Endothelial cell of umbilical vein (primary cell): ENCODE results near the gene ITIH6. TPM values are rescaled to one million over a fixed set of nuclear protein-coding genes. Genes with fewer than 3 reads are reported as not detected.
"Not testable (repeated sequence)": the region's sequence is repeated elsewhere in the genome, so short reads cannot be mapped to it uniquely, and the experiment has no call there.

Source experiments
- BruUV-seq: library from RNA; stranded (reverse); fragments of 400-500 nt; replicated peaks from 2 replicates; lab custom pipeline; 2021; lab: Mats Ljungman, UMichigan
- CTCF ChIA-PET: fragments of 300-600, 350-600 bp; sonication (Branson Sonifier 250); formaldehyde crosslinking; loops from one replicate; lab custom pipeline; 2021; ENCODE audit warnings: antibody characterized with exemption, inconsistent platforms; lab: Charles Lee
- POLR2A ChIA-PET: fragments of 300-600, 350-600 bp; sonication (Branson Sonifier 250); formaldehyde crosslinking; loops from one replicate; lab custom pipeline; 2021; ENCODE audit warnings: antibody characterized with exemption, inconsistent platforms; lab: Charles Lee
- DNase-seq: peaks from one replicate; pipeline ENCODE4 v3.0.0-alpha.2; 2011; ENCODE audit warnings: low read depth, low spot score
- FAIRE-seq: peaks from 2 replicates; lab custom pipeline; 2011; peaks lifted over from hg19 to GRCh38; lab: Jason Lieb, UNC
- H2AFZ ChIP-seq: 2 replicates; pipeline ENCODE4 v1.6.0; 2012; ENCODE audit warnings: low read depth, low read length, control low read depth, inconsistent platforms
- H3K27ac ChIP-seq: 2 replicates; pipeline ENCODE4 v1.5.1; 2011; ENCODE audit warnings: low read depth, mild to moderate bottlenecking, control low read depth, low read length, moderate library complexity; ENCODE audit not compliant: insufficient read depth
- H3K27me3 ChIP-seq, 2 experiments: 2 replicates each; pipeline versions ENCODE4 v1.6.0 to v1.6.1; 2011; ENCODE audit warnings: low read length in 2 of 2, mixed read lengths in 1 of 2; ENCODE audit not compliant: control insufficient read depth in 2 of 2, insufficient read depth in 2 of 2
- H3K36me3 ChIP-seq, 2 experiments: 2 replicates in 1 of 2; 3 replicates in 1 of 2; pipeline ENCODE4 v1.5.1; 2011; ENCODE audit warnings: low read length in 2 of 2, mild to moderate bottlenecking in 1 of 2, moderate library complexity in 1 of 2; ENCODE audit not compliant: control insufficient read depth in 2 of 2, insufficient read depth in 2 of 2; ENCODE audit errors: extremely low read depth in 1 of 2
- H3K4me1 ChIP-seq: 3 replicates; pipeline ENCODE4 v1.5.1; 2011; ENCODE audit warnings: mild to moderate bottlenecking, low read length; ENCODE audit not compliant: control insufficient read depth, insufficient read depth; ENCODE audit errors: extremely low read depth
- H3K4me2 ChIP-seq: 2 replicates; pipeline ENCODE4 v1.6.1; 2011; ENCODE audit warnings: low read length, control low read depth, mixed read lengths; ENCODE audit not compliant: insufficient read depth
- H3K4me3 ChIP-seq, 3 experiments: fragments of 200-600 bp in 1 of 3; sonication (generic), shearing (Covaris generic) in 1 of 3; replicated peaks in 1 of 3; 2 replicates each; pipeline ENCODE4 v1.5.1; 2011 to 2016; ENCODE audit warnings: control low read depth in 3 of 3, low read length in 3 of 3, mild to moderate bottlenecking in 2 of 3, inconsistent platforms in 1 of 3, low read depth in 1 of 3, moderate library complexity in 1 of 3; ENCODE audit not compliant: insufficient read depth in 1 of 3
- H3K79me2 ChIP-seq: 2 replicates; pipeline ENCODE4 v1.6.0; 2012; ENCODE audit warnings: low read length, inconsistent platforms; ENCODE audit not compliant: control insufficient read depth, insufficient read depth
- H3K9ac ChIP-seq: replicated peaks from 2 replicates; pipeline ENCODE3; 2011; ENCODE audit warnings: low read length, control low read depth; ENCODE audit not compliant: insufficient read depth; ENCODE audit errors: extremely low read depth
- H3K9me1 ChIP-seq: replicated peaks from 3 replicates; pipeline ENCODE4 v1.6.0; 2011; ENCODE audit warnings: mild to moderate bottlenecking, low read length; ENCODE audit not compliant: control insufficient read depth, insufficient read depth; ENCODE audit errors: extremely low read depth
- H3K9me3 ChIP-seq: replicated peaks from 2 replicates; pipeline ENCODE4 v1.5.1; 2012; ENCODE audit warnings: low read length, inconsistent platforms; ENCODE audit not compliant: control insufficient read depth, insufficient read depth
- H4K20me1 ChIP-seq: replicated peaks from 2 replicates; pipeline ENCODE3; 2011; ENCODE audit warnings: mild to moderate bottlenecking, low read length; ENCODE audit not compliant: control insufficient read depth, insufficient read depth; ENCODE audit errors: extremely low read depth
- CTCF ChIP-seq, 2 donors: IDR thresholded peaks; 1 replicate in 1 of 2; 2 replicates in 1 of 2; pipeline ENCODE4 v1.5.1; 2011; ENCODE audit warnings: low read length in 2 of 2, mild to moderate bottlenecking in 2 of 2, moderate library complexity in 2 of 2, control low read depth in 1 of 2, inconsistent platforms in 1 of 2, low read depth in 1 of 2; ENCODE audit not compliant: insufficient read depth in 1 of 2; ENCODE audit errors: extremely low read depth in 1 of 2
- EZH2 ChIP-seq: IDR thresholded peaks from 2 replicates; pipeline ENCODE4 v1.6.1; 2012; ENCODE audit warnings: borderline replicate concordance, low read depth, mild to moderate bottlenecking, moderate library complexity, low read length, inconsistent platforms; ENCODE audit not compliant: severe bottlenecking
- FOS ChIP-seq: IDR thresholded peaks from 2 replicates; pipeline ENCODE4 v1.6.1; 2011; ENCODE audit warnings: mild to moderate bottlenecking, low read length, moderate library complexity, borderline replicate concordance; ENCODE audit not compliant: insufficient read depth
- GATA2 ChIP-seq: IDR thresholded peaks from 2 replicates; pipeline ENCODE4 v1.7.0; 2011; ENCODE audit warnings: low read depth, mild to moderate bottlenecking, moderate library complexity, mixed read lengths, low read length; ENCODE audit not compliant: insufficient read length, insufficient read depth
- JUN ChIP-seq: IDR thresholded peaks from 2 replicates; pipeline ENCODE4 v1.6.1; 2011; ENCODE audit warnings: borderline replicate concordance, low read depth; ENCODE audit not compliant: insufficient read length, insufficient read depth
- MAX ChIP-seq: IDR thresholded peaks from 2 replicates; pipeline ENCODE4 v1.6.1; 2011; ENCODE audit not compliant: insufficient read depth, insufficient read length
- MYC ChIP-seq: IDR thresholded peaks from one replicate; pipeline ENCODE4 v1.6.1; 2011; ENCODE audit warnings: mild to moderate bottlenecking, low read depth, low read length
- POLR2A ChIP-seq: IDR thresholded peaks from 2 replicates; pipeline ENCODE4 v1.6.1; 2012; ENCODE audit warnings: low read depth, mild to moderate bottlenecking, control low read depth, low read length
- POLR2AphosphoS5 ChIP-seq: IDR thresholded peaks from 2 replicates; pipeline ENCODE4 v1.6.1; 2012; ENCODE audit warnings: low read depth, mild to moderate bottlenecking, control low read depth, low read length, moderate library complexity; ENCODE audit not compliant: insufficient read depth
- dilution Hi-C: fragments of 300-500 bp; cut with MboI; formaldehyde crosslinking; loops from one replicate; pipeline ENCODE4 v1.15.0; 2019; ENCODE audit warnings: low sequenced_read_pairs; ENCODE audit not compliant: extremely low pct_ligation_motif_present
- intact Hi-C: fragments of 100-400 bp; cut with micrococcal nuclease; formaldehyde crosslinking; loops from one replicate; pipeline ENCODE4 v1.10.0; 2022
- polyA plus RNA-seq, 4 experiments: library from polyadenylated mRNA; depleted of rRNA in 3 of 4; stranded (reverse) in 3 of 4; unstranded in 1 of 4; fragments of >200 nt; gene quantifications; 2 replicates each; pipeline versions ENCODE4 v1.2.1 to v1.2.3, GENCODE V29; 2011 to 2012; ENCODE audit warnings: missing spikeins in 1 of 4
- total RNA-seq: library from RNA; stranded (reverse); gene quantifications from 2 replicates; pipeline ENCODE4 v1.2.3, GENCODE V29; 2021

ITIH6 gene
- total and polyA plus RNA-seq, 2 donors (not counting 3 experiments of a cell fraction or from before 2014, with no cell fraction given): not detected

GRCh38 chrX:54794028-54794427 lies 4.0 kb downstream of the ITIH6 start:
- no peak for FAIRE-seq
- BruUV-seq: no TSS peak
- ChIA-PET POLR2A (no interaction called here), CTCF (no interaction called here)
- Histone ChIP-seq H3K79me2 (no peaks in the 10 kb centered on the region), H3K4me2 (no peak overlapping the region), H3K27me3 (peaks cover 0 to 11% of the 10 kb centered on the region in 2 experiments), H3K4me3 (no peak overlapping the region), H4K20me1 (no peaks in the 10 kb centered on the region), H2AFZ (no peak overlapping the region), H3K27ac (no peak overlapping the region), H3K36me3 (no peaks in the 10 kb centered on the region), H3K4me1 (no peaks in the 10 kb centered on the region), H3K9ac (no peak overlapping the region), H3K9me1 (no peaks in the 10 kb centered on the region), H3K9me3 (no peaks in the 10 kb centered on the region)
- DNase-seq: no peak
- no peak for TF ChIP-seq MYC
- no peak for TF ChIP-seq EZH2
- no peak for TF ChIP-seq GATA2
- TF ChIP-seq MAX: no peak
- TF ChIP-seq POLR2AphosphoS5: no peak
- TF ChIP-seq JUN: no peak
- no peak for TF ChIP-seq FOS
- TF ChIP-seq POLR2A: no peak
- TF ChIP-seq CTCF (IDR thresholded peaks at IDR 0.05; ENCODE audit: extremely low read depth in 1 of 2, insufficient read depth in 1 of 2, low read depth in 1 of 2, low read length in 2 of 2): no peak
- dilution Hi-C loops: no loop called here
- intact Hi-C loops: no loop called here

- H3K4me3 ChIP-seq, H4K20me1 ChIP-seq, H3K4me1 ChIP-seq, H3K27me3 ChIP-seq, H3K9me1 ChIP-seq, BruUV-seq, H3K36me3 ChIP-seq, FAIRE-seq, H3K9ac ChIP-seq, H3K27ac ChIP-seq, POLR2A ChIA-PET, H2AFZ ChIP-seq, H3K4me2 ChIP-seq, H3K79me2 ChIP-seq, H3K9me3 ChIP-seq, dilution Hi-C loops, DNase-seq, CTCF ChIA-PET: not testable (repeated sequence)
- intact Hi-C loops: loop anchor here (5.0 kb wide), 1 partner anchor 367 kb away; no protein-coding TSS in a partner anchor
Observed at GRCh38 chrX:54789405-54789804, 8.7 kb downstream of the ITIH6 start.
